ENCODE data around the gene ANO2.

DNA sequence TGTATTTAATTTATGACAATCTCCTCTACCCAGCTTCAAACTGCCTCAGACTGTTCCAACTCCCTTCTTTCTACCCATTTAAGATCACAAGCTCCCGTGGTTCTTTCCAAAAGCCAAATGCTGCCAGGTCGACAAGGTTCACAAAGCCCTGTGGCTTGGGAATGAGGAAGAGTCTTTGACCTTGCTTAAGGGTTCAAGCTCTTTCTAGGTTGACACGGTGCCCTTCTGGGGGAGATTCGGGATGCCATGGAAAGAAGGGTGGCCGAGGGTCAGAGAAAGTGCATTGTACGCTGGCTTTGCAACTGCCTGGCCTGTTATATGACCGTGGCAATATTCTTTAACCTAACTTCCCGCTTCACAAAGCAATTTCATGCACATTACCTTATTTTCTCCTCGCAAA, 239.3 kb downstream of the ANO2 start:
- no peak for TF ChIP-seq EZH2phosphoT487 (IDR thresholded peaks at IDR 0.05; ENCODE audit: borderline replicate concordance, low read length)
- TF ChIP-seq, protein P1, sequence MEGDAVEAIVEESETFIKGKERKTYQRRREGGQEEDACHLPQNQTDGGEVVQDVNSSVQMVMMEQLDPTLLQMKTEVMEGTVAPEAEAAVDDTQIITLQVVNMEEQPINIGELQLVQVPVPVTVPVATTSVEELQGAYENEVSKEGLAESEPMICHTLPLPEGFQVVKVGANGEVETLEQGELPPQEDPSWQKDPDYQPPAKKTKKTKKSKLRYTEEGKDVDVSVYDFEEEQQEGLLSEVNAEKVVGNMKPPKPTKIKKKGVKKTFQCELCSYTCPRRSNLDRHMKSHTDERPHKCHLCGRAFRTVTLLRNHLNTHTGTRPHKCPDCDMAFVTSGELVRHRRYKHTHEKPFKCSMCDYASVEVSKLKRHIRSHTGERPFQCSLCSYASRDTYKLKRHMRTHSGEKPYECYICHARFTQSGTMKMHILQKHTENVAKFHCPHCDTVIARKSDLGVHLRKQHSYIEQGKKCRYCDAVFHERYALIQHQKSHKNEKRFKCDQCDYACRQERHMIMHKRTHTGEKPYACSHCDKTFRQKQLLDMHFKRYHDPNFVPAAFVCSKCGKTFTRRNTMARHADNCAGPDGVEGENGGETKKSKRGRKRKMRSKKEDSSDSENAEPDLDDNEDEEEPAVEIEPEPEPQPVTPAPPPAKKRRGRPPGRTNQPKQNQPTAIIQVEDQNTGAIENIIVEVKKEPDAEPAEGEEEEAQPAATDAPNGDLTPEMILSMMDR (conservative IDR thresholded peaks at IDR 0.05; ENCODE audit: low read depth, low read length), result no peak
